Effector memory CD4-positive, alpha-beta T cell (primary cell): ENCODE data around the gene HBA1.
"Not testable (repeated sequence)": the region's sequence is repeated elsewhere in the genome, so short reads cannot be mapped to it uniquely, and the experiment has no call there.

Source experiments
- DNase-seq, 3 donors: peaks; one replicate each; pipeline ENCODE4 v3.0.0-alpha.2; 2020
- H3K27ac ChIP-seq: 2 replicates; pipeline ENCODE4 v1.7.0; 2013; ENCODE audit warnings: mild to moderate bottlenecking, low read length, moderate library complexity; ENCODE audit not compliant: insufficient read depth, poor library complexity, severe bottlenecking
- H3K27me3 ChIP-seq: replicated peaks from 2 replicates; pipeline ENCODE4 v1.7.0; 2013; ENCODE audit warnings: mild to moderate bottlenecking, low read length; ENCODE audit not compliant: insufficient read depth, control insufficient read depth, poor library complexity, severe bottlenecking
- H3K36me3 ChIP-seq: 2 replicates; pipeline ENCODE4 v1.7.0; 2013; ENCODE audit warnings: mild to moderate bottlenecking, low read length, moderate library complexity; ENCODE audit not compliant: control insufficient read depth, insufficient read depth
- H3K4me1 ChIP-seq: 2 replicates; pipeline ENCODE4 v1.7.0; 2013; ENCODE audit warnings: low read length, mild to moderate bottlenecking; ENCODE audit not compliant: control insufficient read depth, insufficient read depth, poor library complexity, severe bottlenecking
- H3K4me3 ChIP-seq: 2 replicates; pipeline ENCODE4 v1.7.0; 2013; ENCODE audit warnings: low read length, low read depth, mild to moderate bottlenecking; ENCODE audit not compliant: insufficient read depth, poor library complexity, severe bottlenecking
- H3K9me3 ChIP-seq: 2 replicates; pipeline ENCODE4 v1.7.0; 2013; ENCODE audit warnings: mild to moderate bottlenecking, low read length, moderate library complexity; ENCODE audit not compliant: control insufficient read depth

Gene HBA1

DNA sequence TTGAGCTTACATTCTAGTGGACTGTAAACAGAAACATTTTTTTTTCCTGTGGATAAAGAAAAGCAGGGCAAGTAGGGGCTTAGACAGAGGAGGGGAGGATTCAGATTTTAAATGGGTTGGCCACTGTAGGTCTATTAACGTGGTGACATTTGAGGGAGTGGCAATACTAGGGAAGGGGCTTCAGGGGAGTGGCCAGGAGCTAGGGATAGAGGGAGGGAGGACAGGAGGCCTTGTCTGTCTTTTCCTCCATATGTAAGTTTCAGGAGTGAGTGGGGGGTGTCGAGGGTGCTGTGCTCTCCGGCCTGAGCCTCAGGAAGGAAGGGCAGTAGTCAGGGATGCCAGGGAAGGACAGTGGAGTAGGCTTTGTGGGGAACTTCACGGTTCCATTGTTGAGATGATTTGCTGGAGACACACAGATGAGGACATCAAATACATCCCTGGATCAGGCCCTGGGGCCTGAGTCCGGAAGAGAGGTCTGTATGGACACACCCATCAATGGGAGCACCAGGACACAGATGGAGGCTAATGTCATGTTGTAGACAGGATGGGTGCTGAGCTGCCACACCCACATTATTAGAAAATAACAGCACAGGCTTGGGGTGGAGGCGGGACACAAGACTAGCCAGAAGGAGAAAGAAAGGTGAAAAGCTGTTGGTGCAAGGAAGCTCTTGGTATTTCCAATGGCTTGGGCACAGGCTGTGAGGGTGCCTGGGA, 17.2 kb upstream of the HBA1 start:
- no peak for DNase-seq
- Histone ChIP-seq H3K27ac (no peak overlapping the region), H3K4me3 (no peak overlapping the region), H3K4me1 (peaks cover 7% of the 10 kb centered on the region), H3K9me3 (no peaks in the 10 kb centered on the region), H3K27me3 (peaks cover 5% of the 10 kb centered on the region), H3K36me3 (no peaks in the 10 kb centered on the region)

- not testable (repeated sequence) for H3K27ac ChIP-seq, H3K4me1 ChIP-seq, DNase-seq, H3K27me3 ChIP-seq, H3K9me3 ChIP-seq, H3K4me3 ChIP-seq, H3K36me3 ChIP-seq
These were observed 16.2 kb upstream of the HBA1 start for GRCh38 chr16:160242-160641.

GRCh38 chr16:160691-161190, 15.7 kb upstream of the HBA1 start:
- Histone ChIP-seq H3K27me3 (peaks cover 9% of the 10 kb centered on the region), H3K4me1 (peaks cover 9% of the 10 kb centered on the region), H3K4me3 (no peak overlapping the region), H3K36me3 (no peaks in the 10 kb centered on the region), H3K27ac (no peak overlapping the region), H3K9me3 (no peaks in the 10 kb centered on the region)
- no peak for DNase-seq

- no peaks in the 10 kb centered on the region for H3K9me3 ChIP-seq
- peaks cover 24% of the 10 kb centered on the region for H3K27me3 ChIP-seq
- H3K36me3 ChIP-seq = no peaks in the 10 kb centered on the region
- no peak overlapping the region for H3K4me3 ChIP-seq
- no peak for DNase-seq
- peaks cover 18% of the 10 kb centered on the region for H3K4me1 ChIP-seq
- H3K27ac ChIP-seq = no peak overlapping the region
These were observed 14.0 kb upstream of the HBA1 start for GRCh38 chr16:162271-162991.

GRCh38 chr16:163139-163538, 13.3 kb upstream of the HBA1 start:
- Histone ChIP-seq H3K4me1 (peaks cover 18% of the 10 kb centered on the region), H3K27me3 (peaks cover 27% of the 10 kb centered on the region)
- not testable (repeated sequence) for H3K36me3 ChIP-seq, H3K4me3 ChIP-seq, H3K27ac ChIP-seq, DNase-seq, H3K9me3 ChIP-seq

- not testable (repeated sequence) for H3K36me3 ChIP-seq, DNase-seq, H3K4me3 ChIP-seq, H3K27ac ChIP-seq, H3K9me3 ChIP-seq
- Histone ChIP-seq H3K27me3 (peaks cover 27% of the 10 kb centered on the region), H3K4me1 (peaks cover 18% of the 10 kb centered on the region)
These were observed 12.8 kb upstream of the HBA1 start for GRCh38 chr16:163696-164095.

GRCh38 chr16:164134-164823, 12.2 kb upstream of the HBA1 start:
- not testable (repeated sequence) for DNase-seq, H3K9me3 ChIP-seq, H3K4me3 ChIP-seq, H3K36me3 ChIP-seq, H3K27ac ChIP-seq
- peaks cover 18% of the 10 kb centered on the region for H3K4me1 ChIP-seq
- peaks cover 27% of the 10 kb centered on the region for H3K27me3 ChIP-seq

DNA sequence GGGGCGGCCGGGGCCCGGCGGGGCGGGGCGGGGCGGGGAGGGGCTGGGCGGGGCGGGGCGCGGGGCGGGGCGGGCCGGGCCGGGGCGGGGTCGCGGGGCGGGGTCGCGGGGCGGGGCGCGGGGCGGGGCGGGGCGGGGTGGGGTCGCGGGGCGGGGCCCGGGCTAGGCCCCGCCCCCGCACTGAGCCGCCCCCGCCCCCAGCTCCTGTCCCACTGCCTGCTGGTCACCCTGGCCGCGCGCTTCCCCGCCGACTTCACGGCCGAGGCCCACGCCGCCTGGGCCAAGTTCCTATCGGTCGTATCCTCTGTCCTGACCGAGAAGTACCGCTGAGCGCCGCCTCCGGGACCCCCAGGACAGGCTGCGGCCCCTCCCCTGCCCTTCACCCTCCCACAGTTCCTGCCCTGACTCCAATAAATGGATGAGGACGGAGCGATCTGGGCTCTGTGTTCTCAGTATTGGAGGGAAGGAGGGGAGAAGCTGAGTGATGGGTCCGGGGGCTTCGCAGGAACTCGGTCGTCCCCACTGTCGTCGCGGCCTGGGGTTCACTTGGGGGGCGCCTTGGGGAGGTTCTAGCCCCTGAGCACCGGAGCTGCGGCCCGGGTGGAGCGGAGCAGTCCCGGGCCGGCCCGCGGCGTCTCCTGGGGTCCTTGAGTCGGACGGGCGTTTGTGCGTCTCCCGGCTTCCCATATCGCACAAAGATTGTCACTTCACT, 11.5 kb upstream of the HBA1 start:
- H3K4me3 ChIP-seq = peak overlapping the region; percentile 23
- H3K36me3 ChIP-seq = no peaks in the 10 kb centered on the region
- H3K4me1 ChIP-seq = peaks cover 18% of the 10 kb centered on the region
- H3K27ac ChIP-seq = no peak overlapping the region
- H3K9me3 ChIP-seq = no peaks in the 10 kb centered on the region
- DNase-seq = no peak
- peaks cover 27% of the 10 kb centered on the region for H3K27me3 ChIP-seq

DNA sequence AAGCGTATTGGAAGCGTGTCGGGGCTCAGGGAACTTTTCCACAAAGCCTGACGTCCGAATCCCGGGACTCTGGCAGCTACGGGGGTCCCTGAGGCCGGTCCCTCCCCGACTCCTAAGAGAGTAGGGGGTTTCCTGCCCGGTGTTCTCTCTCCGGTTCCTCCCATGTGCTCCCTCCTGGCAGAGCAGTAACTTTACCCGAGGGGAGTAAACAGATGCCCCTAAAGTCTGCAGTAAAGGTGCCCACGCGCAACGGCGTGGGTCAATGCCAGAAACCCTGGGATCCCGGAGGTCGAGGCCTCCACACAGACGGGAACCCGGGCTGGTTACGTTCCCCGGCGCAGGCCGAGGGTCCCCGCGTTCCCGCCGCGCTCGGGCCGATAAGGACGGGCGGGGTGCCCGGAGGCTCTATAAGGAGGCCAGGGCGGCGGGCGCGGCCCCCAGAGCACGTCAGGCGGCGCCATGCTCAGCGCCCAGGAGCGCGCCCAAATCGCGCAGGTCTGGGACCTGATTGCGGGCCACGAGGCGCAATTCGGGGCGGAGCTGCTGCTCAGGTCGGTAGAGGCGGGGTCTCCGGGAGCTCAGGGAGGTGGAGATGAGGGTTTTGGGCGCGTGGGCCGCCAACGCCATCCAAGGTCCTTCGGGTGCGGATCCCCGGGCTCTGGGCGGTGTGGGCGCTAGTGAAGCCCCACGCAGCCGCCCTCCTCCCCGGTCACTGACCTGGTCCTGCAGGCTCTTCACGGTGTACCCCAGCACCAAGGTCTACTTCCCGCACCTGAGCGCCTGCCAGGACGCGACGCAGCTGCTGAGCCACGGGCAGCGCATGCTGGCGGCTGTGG, 10.7 kb upstream of the HBA1 start, which contains the start of gene HBM:
Gene HBM, plus strand, starts transcription at position 440 of the 836 bp plus-strand sequence. Its CDS starts 20 bp downstream, at position 460.
- H3K4me1 ChIP-seq = peaks cover 18% of the 10 kb centered on the region
- peaks cover 28% of the 10 kb centered on the region for H3K27me3 ChIP-seq
- no peaks in the 10 kb centered on the region for H3K36me3 ChIP-seq
- no peaks in the 10 kb centered on the region for H3K9me3 ChIP-seq
- no peak for DNase-seq
- no peak within 1 kb of the TSS for H3K27ac ChIP-seq
- H3K4me3 ChIP-seq = peak within 1 kb of the TSS; percentile 23
